GM21526 (cell line): Measurements from ENCODE around the gene FCGBP.
A peak's percentile ranks its signal among the peaks of the same experiment; 100 is the strongest.
"Not testable (repeated sequence)": the region's sequence is repeated elsewhere in the genome, so short reads cannot be mapped to it uniquely, and the experiment has no call there.

Experiments
- ATAC-seq: cut with Tn5 transposase; IDR thresholded peaks from one replicate; pipeline ENCODE4 v1.9.1; 2021; ENCODE audit warnings: moderate library complexity; ENCODE audit not compliant: unreplicated experiment, low FRiP score

Gene FCGBP

DNA sequence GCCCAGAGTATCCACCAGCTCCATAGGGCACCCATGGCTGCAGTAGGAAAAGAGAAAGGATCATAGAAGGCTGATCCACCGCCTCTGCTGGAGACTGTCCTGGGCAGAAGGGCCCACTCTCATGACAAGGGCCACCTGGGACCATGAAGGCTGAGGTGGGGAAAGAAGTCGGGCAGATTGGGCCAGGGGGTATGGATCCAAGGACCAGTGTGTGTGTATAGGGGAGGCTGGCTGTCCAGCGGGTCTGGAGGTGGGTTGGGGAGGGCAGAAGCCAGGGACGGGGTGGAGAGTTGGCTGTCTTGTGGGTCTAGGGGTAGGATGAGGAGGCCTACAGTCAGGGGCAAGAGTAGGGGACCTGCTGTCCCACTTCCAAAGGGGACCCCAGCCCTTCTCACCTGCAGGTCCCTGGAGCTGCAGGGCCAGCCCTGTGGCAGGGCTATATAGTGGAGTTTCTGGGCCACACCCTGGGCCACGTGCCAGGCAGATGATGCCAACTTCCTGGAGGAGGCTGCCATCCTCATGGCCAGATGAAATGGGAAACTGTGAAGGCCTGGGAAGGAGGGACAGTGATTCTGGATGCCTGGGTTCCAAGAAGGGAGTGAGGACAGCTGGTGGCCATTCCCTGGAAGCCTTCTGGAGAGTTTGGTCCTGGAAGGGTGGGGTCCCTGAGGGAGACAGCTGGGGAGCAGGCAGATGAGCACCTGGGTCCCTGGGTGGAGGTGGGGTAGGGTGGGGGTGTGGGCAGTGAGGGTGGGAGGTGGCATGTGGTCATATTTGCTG lies at the start of gene FCGBP:
Gene FCGBP, minus strand, starts transcription at position 51 of the 780 bp plus-strand sequence.
- no peak for ATAC-seq

DNA sequence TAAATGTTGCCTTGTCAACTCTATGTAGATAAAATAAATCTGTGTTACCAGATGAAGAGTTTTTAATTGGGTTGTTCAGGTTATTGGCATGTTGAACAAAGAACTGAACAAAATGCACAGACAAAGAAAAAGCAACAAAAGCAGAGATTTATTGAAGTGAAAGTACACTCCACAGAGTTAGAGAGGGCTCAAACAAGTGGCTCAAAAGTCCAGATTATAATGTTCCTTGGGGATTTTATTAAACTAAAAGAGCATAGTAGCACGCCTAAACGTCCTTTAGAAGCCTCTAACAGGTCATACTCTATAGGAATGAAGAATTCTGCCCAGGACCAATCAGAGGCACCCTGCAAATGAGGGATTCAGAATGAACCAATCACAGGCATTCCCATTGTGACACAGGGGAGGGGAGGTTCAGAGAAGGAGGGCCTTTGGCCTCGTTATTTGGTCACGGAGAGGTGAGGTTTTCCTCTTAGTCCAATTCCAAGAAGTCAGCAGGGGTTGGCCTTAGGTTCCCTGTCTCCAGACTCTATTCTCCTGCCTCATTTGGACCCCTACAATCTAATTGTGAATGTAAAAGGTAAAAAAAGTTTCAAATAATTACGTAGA lies 49.4 kb upstream of the FCGBP start:
- no peak for ATAC-seq

DNA sequence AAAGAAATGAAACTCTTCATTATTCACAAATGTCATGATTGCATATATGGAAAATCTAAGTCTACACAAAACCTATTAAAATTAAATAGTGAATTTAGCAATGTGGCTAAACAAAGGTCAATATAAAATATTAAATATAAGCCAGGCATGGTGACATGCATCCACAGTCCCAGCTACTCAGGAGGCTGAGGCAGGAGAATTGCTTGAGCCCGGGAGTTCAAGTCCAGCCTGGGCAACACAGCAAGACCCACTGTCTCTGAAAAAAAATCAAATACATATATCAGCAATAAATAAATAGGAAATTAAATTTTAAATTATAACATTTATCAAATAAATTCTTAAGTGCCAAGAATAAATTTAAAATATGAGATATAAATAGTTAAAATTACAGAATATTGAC lies 48.4 kb upstream of the FCGBP start:
- no peak for ATAC-seq

DNA sequence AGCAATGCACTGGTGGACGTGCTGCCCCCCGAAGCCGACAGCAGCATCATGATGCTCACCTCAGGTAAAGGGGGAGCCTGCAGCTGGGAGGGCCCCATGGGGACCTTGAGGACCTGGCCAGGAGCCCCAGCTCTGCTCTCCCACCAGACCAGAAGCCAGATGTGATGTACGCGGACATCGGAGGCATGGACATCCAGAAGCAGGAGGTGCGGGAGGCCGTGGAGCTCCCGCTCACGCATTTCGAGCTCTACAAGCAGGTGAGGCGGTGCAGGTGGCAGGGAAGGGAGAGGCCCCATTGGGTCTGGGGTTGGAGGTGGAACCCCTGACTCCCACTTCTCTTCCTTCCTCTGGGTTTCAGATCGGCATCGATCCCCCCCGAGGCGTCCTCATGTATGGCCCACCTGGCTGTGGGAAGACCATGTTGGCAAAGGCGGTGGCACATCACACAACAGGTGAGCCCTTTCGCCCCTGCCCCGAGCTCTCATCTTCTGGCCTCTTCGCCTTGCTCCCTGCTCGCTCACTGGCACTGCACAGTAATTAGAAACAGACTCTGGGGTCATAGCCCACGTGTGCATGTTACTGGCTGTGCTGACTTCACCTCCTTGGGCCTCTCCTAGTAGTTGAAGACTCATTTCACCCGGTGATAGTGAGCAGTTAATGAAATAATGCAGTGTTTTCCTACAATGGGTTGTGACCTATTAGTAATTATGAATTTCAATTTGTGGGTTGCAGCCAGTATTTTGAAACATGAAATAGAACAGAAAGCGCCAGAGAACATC lies 40.1 kb upstream of the FCGBP start:
- no peak for ATAC-seq

DNA sequence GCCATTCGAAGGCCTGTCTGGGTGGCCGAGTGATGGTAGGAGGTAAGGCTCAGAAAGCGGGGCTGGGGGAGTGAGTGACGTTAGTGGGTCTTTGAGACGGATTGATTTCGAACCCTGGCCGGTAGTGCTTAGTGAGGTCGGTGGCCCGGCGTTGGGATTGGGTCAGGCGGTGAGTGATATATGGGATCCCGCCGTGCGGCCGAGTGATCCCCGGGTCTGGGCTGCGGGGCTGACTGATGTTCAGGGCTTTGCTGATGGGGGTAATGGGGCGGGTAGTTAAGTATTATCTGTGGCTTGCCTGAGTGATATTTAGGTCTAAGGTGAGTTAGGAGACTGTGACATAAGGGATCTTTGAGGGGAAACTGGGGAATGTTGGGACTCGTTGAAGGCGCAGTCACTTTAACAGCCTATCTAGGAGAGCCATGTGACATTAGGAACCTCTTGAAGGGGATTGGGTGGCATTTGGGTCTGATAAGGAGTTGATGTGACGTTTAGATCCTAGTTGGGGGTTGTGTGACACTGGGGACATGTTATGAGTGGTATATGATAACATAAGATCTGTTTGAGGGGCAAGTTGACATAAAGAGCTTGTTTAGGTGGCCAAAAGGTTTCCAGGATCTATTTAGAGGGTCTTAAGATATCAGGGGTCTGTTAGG lies 37.1 kb upstream of the FCGBP start:
- ATAC-seq = peak; percentile 1

DNA sequence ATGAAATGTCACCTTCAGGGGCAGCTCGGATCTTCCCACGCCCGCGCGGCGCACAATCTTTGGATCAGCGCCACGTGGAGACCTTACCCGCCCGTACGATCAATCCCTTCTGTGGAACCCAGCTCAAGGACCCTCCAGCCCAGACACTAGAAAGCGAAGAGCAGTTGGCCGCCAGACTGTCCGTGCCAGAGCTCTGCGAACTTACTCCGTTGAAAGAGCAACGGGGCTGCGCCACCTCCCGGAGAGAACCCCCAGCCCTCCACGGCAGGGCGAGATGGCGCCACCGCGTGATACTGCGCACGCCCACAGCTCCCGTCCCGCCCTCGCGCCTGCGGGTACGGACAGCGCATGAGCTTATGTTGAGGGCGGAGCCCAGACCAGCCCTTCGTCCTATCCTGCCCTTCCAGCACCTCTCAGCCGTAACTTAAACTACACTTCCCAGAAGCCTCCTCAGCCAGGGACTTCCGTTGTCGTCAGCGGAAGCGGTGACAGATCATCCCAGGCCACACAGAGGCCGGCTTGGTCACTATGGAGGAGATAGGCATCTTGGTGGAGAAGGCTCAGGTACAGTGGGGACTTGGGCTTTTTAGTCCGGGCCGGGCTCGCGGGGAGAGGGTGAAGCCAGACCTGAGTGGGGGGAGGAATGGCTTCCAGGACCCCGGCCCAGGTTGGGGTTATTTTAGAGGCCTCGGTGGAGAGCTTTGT lies 36.4 kb upstream of the FCGBP start, which contains the start of gene PSMC4:
Gene PSMC4, plus strand, starts transcription at position 491 of the 705 bp plus-strand sequence. Its CDS starts 38 bp downstream, at position 529.
- ATAC-seq = peak; percentile 88

DNA sequence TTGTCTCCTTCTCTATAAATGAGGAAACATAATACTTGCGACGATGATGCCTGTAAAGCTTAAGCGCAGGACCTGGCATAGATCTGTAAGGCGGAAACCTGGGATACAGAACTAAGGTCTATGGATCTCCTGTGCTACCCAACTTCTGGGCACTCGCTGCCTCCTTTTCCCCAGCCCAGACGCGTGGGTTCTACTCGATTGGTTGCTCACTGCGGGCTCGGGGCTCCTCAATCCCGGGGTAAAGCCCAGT lies 35.9 kb upstream of the FCGBP start:
- ATAC-seq = no peak

DNA sequence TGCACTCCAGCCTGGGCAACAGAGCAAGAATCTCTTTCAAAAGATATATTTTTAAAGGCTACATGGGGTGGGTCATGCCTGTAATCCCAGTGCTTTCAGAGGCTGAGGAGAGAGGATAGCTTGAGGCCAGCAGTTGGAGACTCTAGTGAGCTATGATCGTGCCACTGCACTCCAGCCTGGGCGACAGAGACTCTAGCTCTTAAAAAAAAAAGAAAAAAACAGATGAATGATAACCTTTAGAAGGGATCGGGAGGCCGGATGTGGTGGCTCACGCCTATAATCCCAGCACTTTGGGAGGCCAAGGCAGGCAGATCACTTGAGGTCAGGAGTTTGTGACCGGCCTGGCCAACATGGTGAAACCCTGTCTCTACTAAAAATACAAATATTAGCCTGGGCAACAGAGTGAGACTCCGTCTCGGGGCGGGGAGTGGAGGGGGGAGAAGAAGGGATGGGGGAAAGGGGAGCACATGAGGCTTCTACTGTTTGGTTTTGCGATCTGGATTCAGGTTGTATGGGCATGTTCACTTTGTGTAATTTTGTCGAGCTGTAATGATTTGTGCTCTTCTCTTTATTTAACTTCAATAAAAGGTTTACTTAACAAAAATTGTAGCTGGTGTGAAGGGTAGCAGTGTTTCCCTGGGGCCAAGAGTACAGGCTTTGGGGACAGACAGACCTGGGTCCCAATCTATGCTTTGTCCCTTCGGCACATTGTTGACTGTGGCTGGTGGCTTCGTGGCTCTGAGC lies 35.4 kb upstream of the FCGBP start:
- no peak for ATAC-seq

DNA sequence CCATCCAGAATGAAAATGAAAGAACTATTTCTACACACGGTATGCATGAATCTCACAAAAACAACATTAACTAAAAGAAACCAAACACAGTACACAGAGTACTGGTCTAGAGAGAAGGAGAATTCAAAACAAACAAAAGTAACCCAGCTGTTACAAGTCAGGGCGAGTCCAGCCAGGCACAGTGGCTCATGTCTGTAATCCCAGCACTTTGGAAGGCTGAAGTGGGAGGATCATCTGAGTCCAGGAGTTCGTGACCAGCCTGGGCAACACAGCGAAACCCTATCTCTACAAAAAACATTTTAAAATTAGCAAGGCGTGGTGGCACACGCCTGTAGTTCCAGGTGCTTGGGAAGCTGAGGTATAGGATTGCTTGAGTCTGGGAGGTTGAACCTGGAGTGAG lies 34.8 kb upstream of the FCGBP start:
- ATAC-seq = no peak

DNA sequence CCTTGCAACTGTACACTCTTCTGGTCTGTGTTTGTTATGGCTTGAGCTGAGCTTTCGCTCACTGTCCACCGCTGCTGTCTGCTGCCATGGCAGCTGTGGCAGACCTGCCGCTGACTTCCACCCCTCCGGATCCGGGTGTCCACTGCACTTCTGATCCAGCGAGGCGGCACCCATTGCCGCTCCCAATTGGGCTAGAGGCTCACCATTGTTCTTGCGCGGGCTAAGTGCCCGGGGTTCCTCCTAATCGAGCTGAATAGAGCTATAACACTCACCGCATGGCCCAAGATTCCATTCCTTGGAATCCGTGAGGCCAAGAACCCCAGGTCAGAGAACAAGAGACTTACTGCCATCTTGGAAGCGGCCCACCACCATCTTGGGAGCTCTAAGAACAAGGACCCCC lies 34.4 kb upstream of the FCGBP start:
- ATAC-seq = no peak

DNA sequence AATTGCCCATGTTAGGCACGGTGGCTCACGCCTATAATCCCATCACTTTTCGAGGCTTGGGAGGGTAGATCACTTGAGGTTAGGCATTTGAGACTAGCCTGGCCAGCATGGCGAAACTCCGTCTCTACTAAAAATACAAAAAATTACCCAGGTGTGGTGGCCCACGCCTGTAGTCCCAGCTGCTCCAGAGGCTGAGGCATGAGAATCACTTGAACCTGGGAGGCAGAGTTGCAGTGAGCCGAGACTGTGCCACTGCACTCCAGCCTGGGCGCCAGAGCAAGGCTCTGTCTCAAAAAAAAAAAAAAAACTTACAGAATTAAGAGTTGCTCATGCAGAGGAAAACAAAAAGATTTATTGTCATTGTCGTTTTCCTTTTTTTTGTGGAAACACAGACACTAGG lies 33.1 kb upstream of the FCGBP start:
- ATAC-seq = no peak

DNA sequence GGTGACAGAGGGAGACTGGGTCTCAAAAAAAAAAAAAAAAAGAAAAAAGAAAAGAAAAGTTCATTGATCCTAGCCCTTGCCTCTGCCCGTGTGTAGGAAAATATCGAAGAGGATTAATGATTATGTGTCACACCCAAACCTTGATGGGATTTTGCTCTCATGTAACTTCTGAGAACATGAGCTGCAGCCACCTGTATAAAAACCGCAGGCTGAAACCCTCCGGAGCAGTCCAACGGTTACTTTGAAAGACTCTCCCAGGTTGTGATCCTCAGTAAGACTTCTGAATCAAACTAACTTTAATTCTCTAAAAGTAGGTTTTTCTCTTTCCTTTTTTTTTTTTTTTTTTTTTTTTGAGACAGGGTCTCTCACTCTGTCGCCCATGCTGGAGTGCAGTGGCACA lies 32.2 kb upstream of the FCGBP start:
- no peak for ATAC-seq

DNA sequence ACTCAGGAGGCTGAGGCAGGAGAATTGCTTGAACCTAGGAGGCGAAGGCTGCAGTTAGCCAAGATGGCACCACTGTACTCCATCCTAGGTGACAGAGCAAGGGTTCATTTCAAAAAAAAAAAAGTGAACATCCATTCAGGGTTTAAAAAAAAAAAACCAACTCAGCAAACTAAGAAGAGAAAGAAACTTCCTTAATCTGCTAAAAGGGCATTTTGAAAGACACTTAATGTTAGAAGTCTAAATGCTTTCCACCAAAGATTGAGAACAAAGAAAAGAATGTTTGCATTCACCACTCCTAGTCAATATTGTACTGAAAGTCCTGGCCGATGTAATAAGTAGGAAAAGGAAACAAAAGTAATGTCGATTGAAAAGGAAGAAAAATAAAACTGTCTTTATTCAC lies 29.5 kb upstream of the FCGBP start:
- no peak for ATAC-seq

DNA sequence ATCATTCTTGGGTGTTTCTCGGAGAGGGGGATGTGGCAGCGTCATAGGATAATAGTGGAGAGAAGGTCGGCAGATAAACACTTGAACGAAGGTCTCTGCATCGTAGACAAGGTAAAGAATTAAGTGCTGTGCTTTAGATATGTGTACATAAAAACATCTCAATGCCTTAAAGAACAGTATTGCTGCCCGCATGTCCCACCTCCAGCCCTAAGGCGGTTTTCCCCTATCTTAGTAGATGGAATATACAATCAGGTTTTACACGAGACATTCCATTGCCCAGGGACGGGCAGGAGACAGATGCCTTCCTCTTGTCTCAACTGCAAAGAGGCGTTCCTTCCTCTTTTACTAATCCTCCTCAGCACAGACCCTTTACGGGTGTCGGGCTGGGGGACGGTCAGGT lies 25.0 kb upstream of the FCGBP start:
- ATAC-seq = not testable (repeated sequence)

DNA sequence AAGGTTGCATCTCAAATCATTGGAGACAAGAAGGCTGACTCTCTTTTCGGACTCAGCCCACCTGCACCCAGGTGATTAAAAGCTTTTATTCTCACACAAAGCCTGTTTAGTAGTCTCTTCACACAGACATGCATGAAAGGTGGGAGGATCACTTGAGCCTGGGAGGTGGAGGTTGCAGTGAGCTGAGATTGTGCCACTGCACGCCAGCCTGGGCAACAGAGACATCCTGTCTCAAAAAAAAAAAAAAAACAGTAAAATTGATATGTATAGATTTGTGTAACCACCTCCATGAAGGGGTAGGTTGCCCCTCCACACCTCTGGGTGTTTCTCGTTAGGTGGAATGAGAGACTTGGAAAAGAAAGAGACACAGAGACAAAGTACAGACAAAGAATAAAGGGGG lies 24.5 kb upstream of the FCGBP start:
- ATAC-seq = not testable (repeated sequence)

DNA sequence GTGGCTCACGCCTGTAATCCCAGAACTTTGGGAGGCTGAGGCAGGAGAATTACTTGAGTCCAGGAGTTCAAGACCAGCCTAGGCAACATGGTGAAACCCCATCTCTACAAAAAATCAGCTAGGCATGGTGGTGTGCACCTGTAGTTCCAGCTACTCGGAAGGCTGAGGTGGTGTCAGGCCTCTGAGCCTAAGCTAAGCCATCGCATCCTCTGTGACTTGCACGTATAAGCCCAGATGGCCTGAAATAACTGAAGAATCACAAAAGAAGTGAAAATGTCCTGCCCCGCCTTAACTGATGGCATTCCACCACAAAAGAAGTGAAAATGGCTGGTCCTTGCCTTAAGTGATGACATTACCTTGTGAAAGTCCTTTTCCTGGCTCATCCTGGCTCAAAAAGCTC lies 23.5 kb upstream of the FCGBP start:
- not testable (repeated sequence) for ATAC-seq

DNA sequence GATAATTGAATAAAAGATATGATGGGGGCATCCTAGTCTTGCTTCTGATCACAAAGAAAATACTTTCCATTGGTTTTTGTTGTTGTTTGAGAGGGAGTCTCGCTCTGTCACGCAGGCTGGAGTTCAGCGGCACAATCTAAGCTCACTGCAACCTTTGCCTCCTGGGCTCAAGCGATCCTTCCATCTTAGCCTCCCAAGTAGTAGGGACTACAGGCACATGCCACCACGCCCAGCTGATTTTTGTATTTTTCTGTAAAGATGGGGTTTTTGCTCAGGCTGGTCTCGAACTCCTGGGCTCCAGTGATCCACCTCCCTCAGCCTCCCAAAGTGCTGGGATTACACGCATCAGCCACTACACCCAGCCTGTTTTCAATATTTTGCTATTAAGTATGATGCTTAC lies 19.5 kb upstream of the FCGBP start:
- no peak for ATAC-seq

DNA sequence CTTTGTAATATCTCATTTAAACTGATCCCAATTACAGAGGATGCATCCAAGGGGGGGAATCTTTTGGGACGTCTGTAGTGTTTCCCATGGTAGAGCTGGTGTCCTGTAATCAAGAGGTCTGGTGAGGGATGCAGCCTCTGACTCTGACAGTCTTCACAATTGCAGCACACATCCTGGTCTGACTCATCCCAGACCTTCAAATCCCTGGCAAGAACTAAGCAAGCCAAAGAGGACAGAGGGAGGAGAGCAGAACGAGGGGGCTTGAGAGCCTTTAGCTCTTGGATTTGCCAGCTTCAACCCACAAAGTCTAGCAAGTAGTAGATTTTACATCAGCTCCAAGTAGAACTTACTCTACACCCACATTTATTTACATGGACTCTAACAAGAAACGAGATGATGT lies 17.3 kb upstream of the FCGBP start:
- no peak for ATAC-seq

DNA sequence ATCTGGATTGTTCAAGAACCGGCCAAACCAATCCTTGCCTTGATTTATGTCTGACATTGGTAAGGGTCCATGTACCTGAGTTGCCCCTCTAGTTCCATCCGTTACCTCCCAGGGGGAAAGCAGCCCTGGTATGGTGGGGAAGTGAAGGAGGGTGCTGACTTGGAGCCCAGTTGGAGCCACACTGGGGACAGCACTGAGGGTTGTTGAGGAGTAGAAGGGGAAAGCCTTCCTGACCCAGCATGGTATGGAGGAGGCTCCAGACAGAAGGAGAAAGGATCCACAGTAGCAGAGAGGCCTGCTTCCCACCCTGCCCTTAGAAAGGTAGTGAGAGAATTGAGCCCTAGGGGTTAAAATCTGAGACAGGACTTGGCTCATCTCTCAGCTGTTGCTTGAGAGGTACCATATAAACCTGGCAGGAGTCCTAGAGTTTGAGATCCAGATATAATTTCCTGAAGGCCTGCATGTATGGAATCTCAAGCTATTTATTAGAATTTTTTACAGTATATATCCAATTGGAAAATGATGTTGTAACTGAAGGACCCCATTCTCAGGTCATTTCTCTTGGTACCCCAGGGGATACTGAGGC lies 16.7 kb upstream of the FCGBP start:
- ATAC-seq = no peak
